Adrenal gland (tissue), 12 donors: Measurements from ENCODE around the gene MAPKAP1. TPM values are rescaled to one million over a fixed set of nuclear protein-coding genes. Genes with fewer than 3 reads are reported as not detected.

Experiments
- DNase-seq, 7 donors: peaks; one replicate each; pipeline ENCODE4 v3.0.0-alpha.2; 2019 to 2020
- H3K27ac ChIP-seq, 5 donors: fragments of 200-600 bp; sonication (generic) in 4 of 5; 1 replicate in 3 of 5; 2 replicates in 2 of 5; pipeline versions ENCODE4 v1.5.1 to v1.8.0; 2016 to 2020; ENCODE audit warnings: mild to moderate bottlenecking in 1 of 5
- H3K27me3 ChIP-seq: fragments of 200-600 bp; 2 replicates; pipeline ENCODE4 v1.8.0; 2021
- H3K36me3 ChIP-seq, 2 donors: fragments of 200-600 bp; replicated peaks in 1 of 2; 1 replicate in 1 of 2; 2 replicates in 1 of 2; pipeline versions ENCODE4 v1.5.1 to v1.8.0; 2018 to 2022
- H3K4me1 ChIP-seq, 2 donors: fragments of 200-600 bp; replicated peaks in 1 of 2; 1 replicate in 1 of 2; 2 replicates in 1 of 2; pipeline versions ENCODE4 v1.5.1 to v1.8.0; 2018 to 2021
- H3K4me3 ChIP-seq, 4 donors: fragments of 200-600 bp; sonication (generic) in 3 of 4; one replicate each; pipeline ENCODE4 v1.5.1; 2016 to 2018
- H3K9me3 ChIP-seq, 3 donors: fragments of 200-600 bp; sonication (generic) in 1 of 3; replicated peaks in 1 of 3; 1 replicate in 2 of 3; 2 replicates in 1 of 3; pipeline versions ENCODE4 v1.5.1 to v1.8.0; 2016 to 2021
- POLR2A ChIP-seq, 2 donors: fragments of 450-650 bp; IDR thresholded peaks; one replicate each; pipeline ENCODE4 v1.6.1; 2017; ENCODE audit warnings: antibody characterized with exemption in 2 of 2, mild to moderate bottlenecking in 2 of 2, moderate library complexity in 1 of 2
- WGBS, 4 donors: extraction: QIAGEN DNeasy Blood & Tissue Kit in 2 of 4; methylation state at CpG; one replicate each; pipeline versions ENCODE4 v1.1.5 to v1.1.7; 2013 to 2017; 5-methylcytosine and 5-hydroxymethylcytosine counted together
- intact Hi-C, 2 donors: fragments of 100-400 bp; cut with DNase I; formaldehyde crosslinking; loops; one replicate each; pipeline versions ENCODE4 v1.14.1 to v1.15.0; 2022 to 2023
- polyA plus RNA-seq, 3 donors: library from polyadenylated mRNA; stranded (reverse); fragments of 200-250 nt in 2 of 3; fragments of 350-450 nt in 1 of 3; fragmentation: Illumina TruSeq in 1 of 3; extraction: RNeasy Lipid Tissue Mini Kit (QIAGEN cat#74804) in 1 of 3; gene quantifications; one replicate each; pipeline ENCODE4 v1.2.3, GENCODE V29; 2013 to 2014
- total RNA-seq, 9 donors: library from RNA; depleted of rRNA in 4 of 9; stranded (reverse); fragments of >200 nt in 4 of 9; fragments of 120-200 nt in 1 of 9; fragmentation: NEBNext Ultra II Directional in 1 of 9; extraction: Animal tissue kit (Norgen Biotek cat#: 25700) in 1 of 9; gene quantifications; one replicate each; pipeline versions ENCODE4 v1.1.0 to v1.2.4, GENCODE V29; 2013 to 2023
- TF ChIP-seq, protein P1 (sequence below), 6 experiments: fragments of 450-650 bp in 4 of 6; fragments of 200-600 bp in 2 of 6; sonication (generic) in 1 of 6; IDR thresholded peaks; 1 replicate in 5 of 6; 2 replicates in 1 of 6; pipeline versions ENCODE4 v1.5.1 to v1.8.0; 2016 to 2021; ENCODE audit warnings: antibody characterized with exemption in 6 of 6, mild to moderate bottlenecking in 2 of 6, moderate library complexity in 1 of 6
- donor health status: healthy with polysubstance abuse.
- donor health status: Bipolar disorder and iron deficiency.
- donor health status: DM: yes; HTN: yes; CAD: no.
- donor health status: DM: no; HTN: no; CAD: no.
- donor health status: DM: no; HTN: no; CAD: no.
- donor health status: DM: yes; HTN: yes; CAD: no.

The MAPKAP1 gene
- total and polyA plus RNA-seq, 12 donors: 72.2 to 156 (median 94.9) TPM

DNA sequence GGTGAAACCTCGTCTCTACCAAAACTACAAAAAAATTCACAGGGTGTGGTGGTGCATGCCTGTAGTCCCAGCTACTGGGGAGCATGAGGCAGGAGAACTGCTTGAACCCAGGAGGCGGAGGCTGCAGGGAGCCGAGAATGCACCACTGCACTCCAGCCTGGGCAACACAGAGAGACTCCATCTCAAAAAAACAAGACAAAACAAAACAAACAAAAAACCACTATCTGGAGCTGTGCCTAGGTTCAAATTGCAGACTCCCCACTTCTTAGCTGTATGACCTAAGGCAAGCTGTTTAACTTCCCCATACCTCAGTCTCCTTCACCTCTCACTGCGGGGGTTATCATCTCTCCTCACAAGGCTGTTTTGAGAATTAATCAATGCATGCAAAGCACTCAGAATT, 68.0 kb downstream of the MAPKAP1 start:
- 85 to 93% (median 88%) methylated on average over 4 of the region's 4 CpGs for WGBS, 4 donors
- Histone ChIP-seq H3K27me3 (no peaks in the 10 kb centered on the region), H3K4me3 (no peak overlapping the region), H3K27ac (no peak overlapping the region), H3K4me1 (peaks cover 9 to 22% of the 10 kb centered on the region in 2 donors), H3K36me3 (no peaks in the 10 kb centered on the region), H3K9me3 (no peaks in the 10 kb centered on the region)
- intact Hi-C loops: loop anchor here in 1 of 2 donors (10.0 kb wide), 1 partner anchor 234 kb away; no protein-coding TSS in a partner anchor
- TF ChIP-seq, protein P1, sequence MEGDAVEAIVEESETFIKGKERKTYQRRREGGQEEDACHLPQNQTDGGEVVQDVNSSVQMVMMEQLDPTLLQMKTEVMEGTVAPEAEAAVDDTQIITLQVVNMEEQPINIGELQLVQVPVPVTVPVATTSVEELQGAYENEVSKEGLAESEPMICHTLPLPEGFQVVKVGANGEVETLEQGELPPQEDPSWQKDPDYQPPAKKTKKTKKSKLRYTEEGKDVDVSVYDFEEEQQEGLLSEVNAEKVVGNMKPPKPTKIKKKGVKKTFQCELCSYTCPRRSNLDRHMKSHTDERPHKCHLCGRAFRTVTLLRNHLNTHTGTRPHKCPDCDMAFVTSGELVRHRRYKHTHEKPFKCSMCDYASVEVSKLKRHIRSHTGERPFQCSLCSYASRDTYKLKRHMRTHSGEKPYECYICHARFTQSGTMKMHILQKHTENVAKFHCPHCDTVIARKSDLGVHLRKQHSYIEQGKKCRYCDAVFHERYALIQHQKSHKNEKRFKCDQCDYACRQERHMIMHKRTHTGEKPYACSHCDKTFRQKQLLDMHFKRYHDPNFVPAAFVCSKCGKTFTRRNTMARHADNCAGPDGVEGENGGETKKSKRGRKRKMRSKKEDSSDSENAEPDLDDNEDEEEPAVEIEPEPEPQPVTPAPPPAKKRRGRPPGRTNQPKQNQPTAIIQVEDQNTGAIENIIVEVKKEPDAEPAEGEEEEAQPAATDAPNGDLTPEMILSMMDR (IDR thresholded peaks at IDR 0.05): no peak
- no peak for TF ChIP-seq POLR2A (IDR thresholded peaks at IDR 0.05)
- DNase-seq: no peak

DNA sequence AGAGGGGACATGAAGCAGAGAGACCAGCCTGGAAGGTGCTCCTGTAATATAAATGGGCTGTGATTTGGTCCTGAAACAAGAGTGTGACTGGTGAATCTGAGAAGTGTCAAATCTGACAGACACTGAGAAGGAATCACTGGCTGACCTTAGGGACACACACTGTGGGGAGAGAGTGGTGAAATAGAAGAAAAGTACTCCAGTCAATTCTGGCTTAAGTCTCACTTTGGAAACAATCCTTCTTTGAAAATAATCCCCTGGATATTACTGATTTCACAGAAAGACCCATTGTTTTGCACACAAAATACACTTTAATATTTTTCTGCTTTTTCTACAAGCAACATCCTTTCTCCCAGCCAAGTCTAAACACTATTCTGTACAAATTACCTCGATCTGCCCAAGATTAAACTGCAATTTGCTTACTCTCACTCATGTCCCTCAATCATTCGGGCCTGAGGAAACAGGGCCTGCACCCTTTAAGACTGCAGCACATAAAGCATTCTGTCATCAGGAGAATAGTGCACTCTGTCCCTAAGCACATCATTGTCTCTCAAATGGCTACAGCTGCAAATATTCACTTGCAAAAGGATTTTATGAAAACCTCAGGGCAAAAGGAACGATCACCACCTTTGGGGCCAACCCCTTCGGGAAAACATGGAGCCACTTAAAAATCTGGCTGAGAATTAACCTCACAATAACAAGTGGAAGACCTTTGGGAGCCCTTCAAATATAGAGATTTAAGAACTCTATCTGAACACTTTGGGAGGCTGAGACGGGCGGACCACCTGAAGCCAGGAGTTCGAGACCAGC, 68.6 kb downstream of the MAPKAP1 start:
- H3K27me3 ChIP-seq: no peaks in the 10 kb centered on the region
- H3K9me3 ChIP-seq: no peaks in the 10 kb centered on the region
- no peaks in the 10 kb centered on the region for H3K36me3 ChIP-seq
- no peak overlapping the region for H3K27ac ChIP-seq
- peaks cover 15 to 28% of the 10 kb centered on the region in 2 donors for H3K4me1 ChIP-seq
- intact Hi-C loops: loop anchor here in 1 of 2 donors (10.0 kb wide), 1 partner anchor 234 kb away; no protein-coding TSS in a partner anchor
- no peak for DNase-seq
- TF ChIP-seq POLR2A (IDR thresholded peaks at IDR 0.05): no peak
- TF ChIP-seq, protein P1 (IDR thresholded peaks at IDR 0.05): no peak
- H3K4me3 ChIP-seq: no peak overlapping the region
- 89 to 94% (median 91%) methylated on average over 7 of the region's 7 CpGs for WGBS, 4 donors

DNA sequence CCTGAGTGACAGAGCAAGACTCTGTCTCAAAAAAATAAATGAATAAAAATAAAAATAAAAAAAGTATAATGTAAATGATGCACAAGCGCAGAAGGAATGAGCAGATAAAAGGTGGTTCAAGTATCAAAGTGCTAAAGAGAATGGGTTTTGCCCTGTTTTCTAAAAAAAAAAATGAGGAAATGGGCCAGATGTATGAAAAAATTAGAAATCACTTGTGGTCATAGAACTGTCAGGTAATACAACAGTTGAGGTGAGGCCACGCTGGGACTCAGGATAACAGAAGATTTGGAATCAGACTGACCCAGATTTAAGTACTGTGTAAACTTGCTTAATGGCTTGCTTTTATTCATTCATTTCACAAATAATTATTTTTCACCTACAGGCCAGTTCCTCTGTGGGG, 69.8 kb downstream of the MAPKAP1 start:
- no peaks in the 10 kb centered on the region for H3K27me3 ChIP-seq
- no peak overlapping the region for H3K27ac ChIP-seq
- H3K4me3 ChIP-seq: no peak overlapping the region
- peaks cover 24 to 39% of the 10 kb centered on the region in 2 donors for H3K4me1 ChIP-seq
- H3K36me3 ChIP-seq: no peaks in the 10 kb centered on the region
- WGBS, 4 donors: 83 to 91% (median 87%) methylated on average over 2 of the region's 2 CpGs
- intact Hi-C loops: loop anchor here in 1 of 2 donors (10.0 kb wide), 1 partner anchor 232 kb away; no protein-coding TSS in a partner anchor
- no peak for DNase-seq
- H3K9me3 ChIP-seq: no peaks in the 10 kb centered on the region
- TF ChIP-seq, protein P1 (IDR thresholded peaks at IDR 0.05): no peak
- no peak for TF ChIP-seq POLR2A (IDR thresholded peaks at IDR 0.05)

DNA sequence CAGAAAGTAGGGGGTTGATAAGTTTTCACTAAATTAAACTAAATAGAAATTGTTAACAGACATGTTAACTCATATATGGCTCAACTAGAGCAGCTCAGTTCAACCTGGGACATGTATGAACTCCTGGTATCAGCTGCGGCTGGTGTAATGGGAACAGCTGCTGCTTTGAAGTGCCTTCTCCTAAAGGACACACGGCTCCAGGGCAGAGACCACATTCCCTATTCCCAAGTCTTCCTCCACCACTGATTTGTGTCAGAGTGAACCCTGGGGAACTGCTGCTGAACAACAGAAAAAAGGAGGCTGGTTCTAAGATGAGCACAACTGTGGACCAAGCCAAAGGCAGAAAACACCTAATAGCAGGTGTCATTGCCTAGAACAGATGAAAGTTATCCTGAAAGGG, 71.1 kb downstream of the MAPKAP1 start:
- DNase-seq: no peak
- Histone ChIP-seq H3K9me3 (no peaks in the 10 kb centered on the region), H3K4me3 (no peak overlapping the region), H3K27ac (no peak overlapping the region), H3K27me3 (no peaks in the 10 kb centered on the region), H3K4me1 (peaks cover 24 to 39% of the 10 kb centered on the region in 2 donors), H3K36me3 (no peaks in the 10 kb centered on the region)
- TF ChIP-seq, protein P1 (IDR thresholded peaks at IDR 0.05): no peak
- no peak for TF ChIP-seq POLR2A (IDR thresholded peaks at IDR 0.05)
- intact Hi-C loops: loop anchor here in 1 of 2 donors (10.0 kb wide), 1 partner anchor 231 kb away; no protein-coding TSS in a partner anchor
- 83 to 93% (median 84%) methylated on average over 2 of the region's 2 CpGs for WGBS, 4 donors
